Skeletal muscle tissue (tissue), 4 donors: ENCODE results near the gene FUNDC2. TPM values are rescaled to one million over a fixed set of nuclear protein-coding genes. Genes with fewer than 3 reads are reported as not detected.

Experiments
- H3K27ac ChIP-seq: one replicate; pipeline ENCODE4 v1.7.0; 2013; ENCODE audit warnings: mild to moderate bottlenecking, low read depth, low read length, inconsistent platforms
- H3K27me3 ChIP-seq, 3 donors: one replicate each; pipeline ENCODE4 v1.7.0; 2013; ENCODE audit warnings: low read length in 3 of 3; ENCODE audit not compliant: control insufficient read depth in 3 of 3, insufficient read depth in 3 of 3
- H3K36me3 ChIP-seq, 3 donors: one replicate each; pipeline ENCODE4 v1.7.0; 2013; ENCODE audit warnings: low read length in 3 of 3; ENCODE audit not compliant: control insufficient read depth in 3 of 3, insufficient read depth in 3 of 3
- H3K4me1 ChIP-seq, 3 donors: one replicate each; pipeline ENCODE4 v1.7.0; 2013; ENCODE audit warnings: low read length in 3 of 3, mild to moderate bottlenecking in 3 of 3; ENCODE audit not compliant: control insufficient read depth in 3 of 3, insufficient read depth in 3 of 3
- H3K4me3 ChIP-seq, 3 donors: one replicate each; pipeline ENCODE4 v1.7.0; 2013; ENCODE audit warnings: low read length in 3 of 3
- H3K9ac ChIP-seq, 3 donors: one replicate each; pipeline ENCODE4 v1.7.0; 2013; ENCODE audit warnings: low read length in 3 of 3, mild to moderate bottlenecking in 3 of 3, moderate library complexity in 2 of 3, low read depth in 1 of 3
- H3K9me3 ChIP-seq, 3 donors: one replicate each; pipeline ENCODE4 v1.7.0; 2013; ENCODE audit warnings: low read length in 3 of 3; ENCODE audit not compliant: control insufficient read depth in 3 of 3
- total RNA-seq: library from RNA; depleted of rRNA; stranded (reverse); fragments of >200 nt; gene quantifications from one replicate; pipeline ENCODE4 v1.2.3, GENCODE V29; 2014
- donor health status: Osteomylitis.

Gene FUNDC2
- total RNA-seq, 1 donor from 2014 or later = 45.9 TPM

- Histone ChIP-seq H3K4me1 (peaks cover 14 to 32% (median 26%) of the 10 kb centered on the region in 3 donors), H3K36me3 (peaks cover 4 to 5% (median 5%) of the 10 kb centered on the region in 3 donors), H3K9me3 (no peaks in the 10 kb centered on the region), H3K27me3 (no peaks in the 10 kb centered on the region), H3K27ac (peak overlapping the region; percentile 32), H3K9ac (no peak overlapping the region), H3K4me3 (peak overlapping the region in 1 of 3 donors; percentile 45)
Measured at GRCh38 chrX:155046811-155047528, 20.3 kb downstream of the FUNDC2 start.

GRCh38 chrX:155048977-155049619, 22.5 kb downstream of the FUNDC2 start:
- Histone ChIP-seq H3K9me3 (no peaks in the 10 kb centered on the region), H3K36me3 (peaks cover 5 to 15% (median 13%) of the 10 kb centered on the region in 3 donors), H3K9ac (no peak overlapping the region), H3K4me3 (no peak overlapping the region), H3K27ac (no peak overlapping the region), H3K4me1 (peaks cover 14 to 29% (median 26%) of the 10 kb centered on the region in 3 donors), H3K27me3 (no peaks in the 10 kb centered on the region)

GRCh38 chrX:155052738-155053498, 26.3 kb downstream of the FUNDC2 start:
- no peak overlapping the region for H3K9ac ChIP-seq
- H3K36me3 ChIP-seq = peaks cover 5 to 19% (median 13%) of the 10 kb centered on the region in 3 donors
- H3K4me3 ChIP-seq = no peak overlapping the region
- H3K9me3 ChIP-seq = peaks cover 0 to 2% (median 0%) of the 10 kb centered on the region in 3 donors
- peaks cover 12 to 20% (median 12%) of the 10 kb centered on the region in 3 donors for H3K4me1 ChIP-seq
- H3K27me3 ChIP-seq = no peaks in the 10 kb centered on the region
- no peak overlapping the region for H3K27ac ChIP-seq

GRCh38 chrX:155053656-155054055, 27.0 kb downstream of the FUNDC2 start:
- Histone ChIP-seq H3K36me3 (peaks cover 5 to 19% (median 13%) of the 10 kb centered on the region in 3 donors), H3K27me3 (no peaks in the 10 kb centered on the region)

GRCh38 chrX:155054255-155054654, 27.6 kb downstream of the FUNDC2 start:
- H3K36me3 ChIP-seq = peaks cover 5 to 19% (median 13%) of the 10 kb centered on the region in 3 donors
- H3K4me1 ChIP-seq = peaks cover 7 to 13% (median 9%) of the 10 kb centered on the region in 3 donors
- no peak overlapping the region for H3K27ac ChIP-seq
- H3K4me3 ChIP-seq = no peak overlapping the region
- H3K9me3 ChIP-seq = peaks cover 0 to 2% (median 0%) of the 10 kb centered on the region in 3 donors
- H3K27me3 ChIP-seq = no peaks in the 10 kb centered on the region
- H3K9ac ChIP-seq = no peak overlapping the region

More at GRCh38 chrX:155053656-155054055, 27.0 kb downstream of the FUNDC2 start:
- peaks cover 0 to 2% (median 0%) of the 10 kb centered on the region in 3 donors for H3K9me3 ChIP-seq
- no peak overlapping the region for H3K9ac ChIP-seq
- H3K4me1 ChIP-seq = peaks cover 9 to 16% (median 12%) of the 10 kb centered on the region in 3 donors
- H3K27ac ChIP-seq = no peak overlapping the region
- no peak overlapping the region for H3K4me3 ChIP-seq

GRCh38 chrX:155055494-155055893, 28.9 kb downstream of the FUNDC2 start:
- Histone ChIP-seq H3K4me1 (peaks cover 4 to 13% (median 9%) of the 10 kb centered on the region in 3 donors), H3K9ac (no peak overlapping the region), H3K36me3 (peaks cover 7 to 19% (median 13%) of the 10 kb centered on the region in 3 donors), H3K4me3 (no peak overlapping the region), H3K27ac (no peak overlapping the region), H3K9me3 (peaks cover 0 to 2% (median 0%) of the 10 kb centered on the region in 3 donors), H3K27me3 (no peaks in the 10 kb centered on the region)

GRCh38 chrX:155056471-155056870, 29.8 kb downstream of the FUNDC2 start:
- H3K4me3 ChIP-seq = no peak overlapping the region
- no peaks in the 10 kb centered on the region for H3K27me3 ChIP-seq
- peaks cover 4 to 13% (median 9%) of the 10 kb centered on the region in 3 donors for H3K4me1 ChIP-seq
- H3K9ac ChIP-seq = peak overlapping the region in 1 of 3 donors; percentile 40
- no peak overlapping the region for H3K27ac ChIP-seq
- H3K9me3 ChIP-seq = peaks cover 0 to 2% (median 0%) of the 10 kb centered on the region in 3 donors
- peaks cover 6 to 19% (median 13%) of the 10 kb centered on the region in 3 donors for H3K36me3 ChIP-seq

GRCh38 chrX:155056877-155057792, 30.5 kb downstream of the FUNDC2 start:
- H3K27ac ChIP-seq = peak overlapping the region; percentile 26
- H3K4me3 ChIP-seq = peak overlapping the region in 2 of 3 donors; percentile 29 to 54
- H3K36me3 ChIP-seq = peaks cover 2 to 13% (median 7%) of the 10 kb centered on the region in 3 donors

GRCh38 chrX:155061760-155062159, 35.1 kb downstream of the FUNDC2 start:
- H3K27ac ChIP-seq = no peak overlapping the region
- H3K9ac ChIP-seq = no peak overlapping the region
- peaks cover 0 to 2% (median 0%) of the 10 kb centered on the region in 3 donors for H3K9me3 ChIP-seq
- peaks cover 4 to 10% (median 9%) of the 10 kb centered on the region in 3 donors for H3K4me1 ChIP-seq
- no peak overlapping the region for H3K4me3 ChIP-seq
- H3K36me3 ChIP-seq = peaks cover 0 to 2% (median 0%) of the 10 kb centered on the region in 3 donors
- H3K27me3 ChIP-seq = no peaks in the 10 kb centered on the region

More at GRCh38 chrX:155056877-155057792, 30.5 kb downstream of the FUNDC2 start:
- no peaks in the 10 kb centered on the region for H3K27me3 ChIP-seq
- H3K9me3 ChIP-seq = peaks cover 0 to 2% (median 0%) of the 10 kb centered on the region in 3 donors
- H3K9ac ChIP-seq = peak overlapping the region in 2 of 3 donors; percentile 35 to 40
- peaks cover 4 to 13% (median 9%) of the 10 kb centered on the region in 3 donors for H3K4me1 ChIP-seq
